HEK293 (cell line): ENCODE data around the gene NRG2.

Experiments
- CTCF ChIP-seq: fragments of 450-650 bp; formaldehyde crosslinking; IDR thresholded peaks from 2 replicates; pipeline ENCODE4 v1.5.1; 2016; ENCODE audit warnings: missing biosample characterization, missing genetic modification characterization
- GLI4 ChIP-seq: fragments of 450-650 bp; formaldehyde crosslinking; IDR thresholded peaks from 2 replicates; pipeline ENCODE4 v1.5.1; 2016; ENCODE audit warnings: missing biosample characterization, missing genetic modification characterization
- ZNF785 ChIP-seq: fragments of 450-650 bp; formaldehyde crosslinking; IDR thresholded peaks from 2 replicates; pipeline ENCODE4 v1.5.1; 2016; ENCODE audit warnings: missing biosample characterization, missing genetic modification characterization

- no peak for TF ChIP-seq CTCF
- no peak for TF ChIP-seq ZNF785 (tag by site-specific recombination)
- TF ChIP-seq GLI4 (tag by site-specific recombination) = no peak
Observed at GRCh38 chr5:139867109-139867508, 176.0 kb downstream of the NRG2 start.
